Measurements from ENCODE around the gene LRRC3.

Gene LRRC3

GRCh38 chr21:44461005-44461404, 5.7 kb downstream of the LRRC3 start:
- no peak for TF ChIP-seq USF1 (IDR thresholded peaks at IDR 0.05)

DNA sequence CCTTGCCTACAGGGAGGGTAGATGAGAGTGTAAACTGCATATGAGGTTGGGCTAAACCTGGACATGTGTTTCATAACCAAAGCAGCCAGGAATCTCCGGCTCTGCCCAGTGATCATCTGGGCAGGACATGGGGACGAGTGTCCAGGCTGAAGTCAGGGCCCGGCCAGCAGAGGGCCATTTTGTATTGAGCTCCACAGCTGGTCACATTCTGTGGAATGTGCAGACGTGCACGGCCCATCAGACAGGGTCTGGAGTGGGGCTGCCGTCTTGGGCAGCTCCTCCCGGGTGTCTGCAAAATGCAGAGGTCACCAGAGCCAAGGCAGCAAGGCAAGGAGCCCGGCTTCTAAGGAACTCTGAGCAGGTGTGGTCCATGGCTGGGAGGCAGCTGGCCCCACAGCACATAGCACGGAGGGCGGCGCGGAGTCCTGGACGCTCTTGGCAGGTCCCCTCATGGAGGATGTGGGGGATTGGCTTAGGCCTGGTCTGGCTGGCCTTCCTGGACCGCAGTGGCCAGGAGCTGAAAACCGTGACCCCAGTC, 6.2 kb downstream of the LRRC3 start:
- TF ChIP-seq CREB1 (IDR thresholded peaks at IDR 0.05; ENCODE audit: low read depth) (no peak), MAX (IDR thresholded peaks at IDR 0.05) (no peak), YY1 (IDR thresholded peaks at IDR 0.05; ENCODE audit: low read depth) (no peak), RAD21 (IDR thresholded peaks at IDR 0.05; ENCODE audit: low read depth) (peak; percentile 6; the same call in 1 of the 2 replicates), TAF1 (IDR thresholded peaks at IDR 0.05; ENCODE audit: low read depth) (no peak)

GRCh38 chr21:44462086-44462833, 7.0 kb downstream of the LRRC3 start:
- TF ChIP-seq TEAD4 (IDR thresholded peaks at IDR 0.05): no peak
- TF ChIP-seq YY1 (IDR thresholded peaks at IDR 0.05; ENCODE audit: low read depth): no peak
- no peak for TF ChIP-seq FOXM1 (IDR thresholded peaks at IDR 0.05; ENCODE audit: borderline replicate concordance, low read depth)
- no peak for TF ChIP-seq EGR1 (IDR thresholded peaks at IDR 0.05)
- no peak for TF ChIP-seq NFIC (IDR thresholded peaks at IDR 0.05)
- TF ChIP-seq CREB1 (IDR thresholded peaks at IDR 0.05; ENCODE audit: low read depth): no peak
- no peak for TF ChIP-seq USF1 (IDR thresholded peaks at IDR 0.05)
- TF ChIP-seq TCF12 (IDR thresholded peaks at IDR 0.05; ENCODE audit: low read depth): no peak
- TF ChIP-seq CEBPB (IDR thresholded peaks at IDR 0.05): no peak
- TF ChIP-seq EP300 (IDR thresholded peaks at IDR 0.05; ENCODE audit: borderline replicate concordance): no peak
- TF ChIP-seq TAF1 (IDR thresholded peaks at IDR 0.05; ENCODE audit: low read depth): no peak
- no peak for TF ChIP-seq RAD21 (IDR thresholded peaks at IDR 0.05; ENCODE audit: low read depth)
- no peak for TF ChIP-seq REST (IDR thresholded peaks at IDR 0.05; ENCODE audit: low read depth)

- TF ChIP-seq RAD21 (IDR thresholded peaks at IDR 0.05; ENCODE audit: low read depth): no peak
Measured at GRCh38 chr21:44462834-44463200, 7.5 kb downstream of the LRRC3 start.

DNA sequence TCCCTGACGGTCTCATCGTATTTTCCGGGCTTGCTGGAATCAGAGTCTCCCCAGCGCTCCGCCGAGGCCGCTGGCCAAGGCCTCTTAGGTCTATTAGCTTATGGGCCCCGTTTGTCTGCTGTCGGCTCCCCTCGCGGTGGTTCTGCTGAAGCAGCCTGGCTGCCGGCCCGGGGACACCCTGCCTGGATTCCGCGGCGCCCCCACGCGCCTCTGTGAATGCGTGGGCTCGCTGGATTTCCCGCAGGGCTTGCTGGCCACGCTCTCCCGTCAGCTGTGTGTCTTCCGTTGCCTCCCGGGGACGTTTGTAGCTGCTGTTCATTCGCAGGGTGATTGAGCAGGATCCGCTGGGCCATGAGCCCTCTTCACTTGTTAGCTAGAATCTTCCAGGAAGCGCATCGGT, 8.4 kb downstream of the LRRC3 start:
- TF ChIP-seq YY1 (IDR thresholded peaks at IDR 0.05; ENCODE audit: low read depth): no peak
- TF ChIP-seq TCF12 (IDR thresholded peaks at IDR 0.05; ENCODE audit: low read depth): no peak
- no peak for TF ChIP-seq FOXM1 (IDR thresholded peaks at IDR 0.05; ENCODE audit: borderline replicate concordance, low read depth)
- TF ChIP-seq CREB1 (IDR thresholded peaks at IDR 0.05; ENCODE audit: low read depth): no peak
- no peak for TF ChIP-seq REST (IDR thresholded peaks at IDR 0.05; ENCODE audit: low read depth)
- TF ChIP-seq CEBPB (IDR thresholded peaks at IDR 0.05): no peak
- no peak for TF ChIP-seq MAX (IDR thresholded peaks at IDR 0.05)
- TF ChIP-seq TEAD4 (IDR thresholded peaks at IDR 0.05): no peak
- TF ChIP-seq EP300 (IDR thresholded peaks at IDR 0.05; ENCODE audit: borderline replicate concordance): no peak

DNA sequence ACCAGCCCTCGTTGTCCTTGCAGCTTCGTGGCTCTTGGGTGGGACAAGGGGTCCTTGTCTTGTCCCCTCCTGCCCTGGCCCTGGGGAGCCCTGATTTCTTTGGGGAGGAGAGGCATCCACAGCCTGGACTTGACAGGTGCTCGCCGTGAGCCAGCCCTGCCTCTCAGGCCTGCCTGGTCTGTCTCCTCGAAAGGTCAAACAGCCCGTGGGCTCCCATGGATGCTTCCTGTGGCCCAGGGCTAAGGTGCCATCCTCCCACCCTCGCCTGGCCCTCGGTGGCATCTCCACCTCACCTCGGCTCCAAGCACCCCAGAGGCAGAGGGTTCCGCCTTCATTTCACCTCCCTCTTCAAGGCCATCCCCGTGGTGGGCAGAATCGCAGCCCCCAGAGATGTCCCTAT, 9.0 kb downstream of the LRRC3 start:
- TF ChIP-seq CREB1 (IDR thresholded peaks at IDR 0.05; ENCODE audit: low read depth) (no peak), FOXM1 (IDR thresholded peaks at IDR 0.05; ENCODE audit: borderline replicate concordance, low read depth) (no peak), REST (IDR thresholded peaks at IDR 0.05; ENCODE audit: low read depth) (no peak), ZBTB7A (IDR thresholded peaks at IDR 0.05; ENCODE audit: low read depth) (no peak), NFIC (IDR thresholded peaks at IDR 0.05) (no peak), USF1 (IDR thresholded peaks at IDR 0.05) (no peak), MAX (IDR thresholded peaks at IDR 0.05) (no peak)
